22Rv1 (cell line): ENCODE measurements around the gene ASTN1.

Experiments
- CTCF ChIP-seq: fragments of 450-650 bp; IDR thresholded peaks from 2 replicates; pipeline ENCODE4 v1.5.1; 2017; ENCODE audit warnings: mild to moderate bottlenecking
- ZFX ChIP-seq: fragments of 450-650 bp; IDR thresholded peaks from 2 replicates; pipeline ENCODE4 v1.6.1; 2017; ENCODE audit warnings: antibody characterized with exemption, borderline replicate concordance

GRCh38 chr1:176993587-176993986 lies 170.9 kb downstream of the ASTN1 start:
- TF ChIP-seq CTCF, result no peak
- TF ChIP-seq ZFX, result no peak
